ENCODE results near the gene ECT2.

- TF ChIP-seq, protein P1, sequence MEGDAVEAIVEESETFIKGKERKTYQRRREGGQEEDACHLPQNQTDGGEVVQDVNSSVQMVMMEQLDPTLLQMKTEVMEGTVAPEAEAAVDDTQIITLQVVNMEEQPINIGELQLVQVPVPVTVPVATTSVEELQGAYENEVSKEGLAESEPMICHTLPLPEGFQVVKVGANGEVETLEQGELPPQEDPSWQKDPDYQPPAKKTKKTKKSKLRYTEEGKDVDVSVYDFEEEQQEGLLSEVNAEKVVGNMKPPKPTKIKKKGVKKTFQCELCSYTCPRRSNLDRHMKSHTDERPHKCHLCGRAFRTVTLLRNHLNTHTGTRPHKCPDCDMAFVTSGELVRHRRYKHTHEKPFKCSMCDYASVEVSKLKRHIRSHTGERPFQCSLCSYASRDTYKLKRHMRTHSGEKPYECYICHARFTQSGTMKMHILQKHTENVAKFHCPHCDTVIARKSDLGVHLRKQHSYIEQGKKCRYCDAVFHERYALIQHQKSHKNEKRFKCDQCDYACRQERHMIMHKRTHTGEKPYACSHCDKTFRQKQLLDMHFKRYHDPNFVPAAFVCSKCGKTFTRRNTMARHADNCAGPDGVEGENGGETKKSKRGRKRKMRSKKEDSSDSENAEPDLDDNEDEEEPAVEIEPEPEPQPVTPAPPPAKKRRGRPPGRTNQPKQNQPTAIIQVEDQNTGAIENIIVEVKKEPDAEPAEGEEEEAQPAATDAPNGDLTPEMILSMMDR (IDR thresholded peaks at IDR 0.05): no peak
- TF ChIP-seq POLR2A (IDR thresholded peaks at IDR 0.05) (no peak), EP300 (IDR thresholded peaks at IDR 0.05) (no peak), POLR2AphosphoS5 (IDR thresholded peaks at IDR 0.05) (no peak)
Observed at GRCh38 chr3:172800156-172800555, 49.6 kb downstream of the ECT2 start.
